Measurements from ENCODE around the gene MNAT1.

The MNAT1 gene

GRCh38 chr14:60786905-60787304 is 52.3 kb downstream of the MNAT1 start:
- Histone ChIP-seq H4K20me1 (ENCODE audit: insufficient read depth, low read length) (peaks cover 21% of the 10 kb centered on the region; the same call in 1 of the 2 replicates), H3K4me2 (ENCODE audit: insufficient read depth, low read length) (no peak overlapping the region), H3K27ac (ENCODE audit: low read length) (no peak overlapping the region), H3K9me3 (ENCODE audit: insufficient read depth, low read length, severe bottlenecking) (no peaks in the 10 kb centered on the region), H3K79me2 (ENCODE audit: insufficient read depth, low read length) (peaks cover 25% of the 10 kb centered on the region; the same call in 1 of the 2 replicates), H3K4me1 (ENCODE audit: insufficient read depth, low read length) (no peaks in the 10 kb centered on the region), H2AFZ (ENCODE audit: low read depth, low read length) (no peak overlapping the region), H3K36me3 (ENCODE audit: insufficient read depth, low read length) (peaks cover 7% of the 10 kb centered on the region; the same call in 1 of the 2 replicates), H3K9ac (ENCODE audit: low read depth, low read length) (no peak overlapping the region), H3K27me3 (ENCODE audit: insufficient read depth, low read length, poor library complexity) (no peaks in the 10 kb centered on the region), H3K4me3 (ENCODE audit: low read depth in 1 of 2, low read length in 2 of 2) (no peak overlapping the region)
- TF ChIP-seq EZH2 (IDR thresholded peaks at IDR 0.05; ENCODE audit: borderline replicate concordance, low read depth, low read length, severe bottlenecking) = no peak
- TF ChIP-seq CTCF (IDR thresholded peaks at IDR 0.05; ENCODE audit: borderline replicate concordance, extremely low read depth, low read length, poor library complexity, severe bottlenecking) = no peak
- ATAC-seq (ENCODE audit: insufficient read depth, low read depth) (no peak), DNase-seq (no peak)

GRCh38 chr14:60789656-60790055 is 55.1 kb downstream of the MNAT1 start:
- no peaks in the 10 kb centered on the region for H3K27me3 ChIP-seq (ENCODE audit: insufficient read depth, low read length, poor library complexity)
- peaks cover 16% of the 10 kb centered on the region; the same call in 1 of the 2 replicates for H3K79me2 ChIP-seq (ENCODE audit: insufficient read depth, low read length)
- H3K9me3 ChIP-seq (ENCODE audit: insufficient read depth, low read length, severe bottlenecking) = no peaks in the 10 kb centered on the region

GRCh38 chr14:60790850-60791249 is 56.3 kb downstream of the MNAT1 start:
- DNase-seq (no peak), ATAC-seq (ENCODE audit: insufficient read depth, low read depth) (no peak)
- Histone ChIP-seq H3K4me3 (ENCODE audit: low read depth in 1 of 2, low read length in 2 of 2) (no peak overlapping the region), H3K27ac (ENCODE audit: low read length) (no peak overlapping the region), H3K4me2 (ENCODE audit: insufficient read depth, low read length) (no peak overlapping the region), H3K79me2 (ENCODE audit: insufficient read depth, low read length) (peaks cover 16% of the 10 kb centered on the region; the same call in 1 of the 2 replicates), H3K27me3 (ENCODE audit: insufficient read depth, low read length, poor library complexity) (no peaks in the 10 kb centered on the region), H4K20me1 (ENCODE audit: insufficient read depth, low read length) (peaks cover 8% of the 10 kb centered on the region; the same call in 1 of the 2 replicates), H2AFZ (ENCODE audit: low read depth, low read length) (no peak overlapping the region), H3K4me1 (ENCODE audit: insufficient read depth, low read length) (no peaks in the 10 kb centered on the region), H3K9ac (ENCODE audit: low read depth, low read length) (no peak overlapping the region), H3K9me3 (ENCODE audit: insufficient read depth, low read length, severe bottlenecking) (no peaks in the 10 kb centered on the region), H3K36me3 (ENCODE audit: insufficient read depth, low read length) (peaks cover 11% of the 10 kb centered on the region; the same call in 1 of the 2 replicates)
- TF ChIP-seq CTCF (IDR thresholded peaks at IDR 0.05; ENCODE audit: borderline replicate concordance, extremely low read depth, low read length, poor library complexity, severe bottlenecking) (no peak), EZH2 (IDR thresholded peaks at IDR 0.05; ENCODE audit: borderline replicate concordance, low read depth, low read length, severe bottlenecking) (no peak)

More at GRCh38 chr14:60789656-60790055, 55.1 kb downstream of the MNAT1 start:
- Histone ChIP-seq H3K4me1 (ENCODE audit: insufficient read depth, low read length) (no peaks in the 10 kb centered on the region), H3K4me2 (ENCODE audit: insufficient read depth, low read length) (no peak overlapping the region), H3K9ac (ENCODE audit: low read depth, low read length) (no peak overlapping the region), H3K4me3 (ENCODE audit: low read depth in 1 of 2, low read length in 2 of 2) (no peak overlapping the region), H3K27ac (ENCODE audit: low read length) (no peak overlapping the region), H4K20me1 (ENCODE audit: insufficient read depth, low read length) (peaks cover 8% of the 10 kb centered on the region; the same call in 1 of the 2 replicates), H3K36me3 (ENCODE audit: insufficient read depth, low read length) (peaks cover 7% of the 10 kb centered on the region; the same call in 1 of the 2 replicates), H2AFZ (ENCODE audit: low read depth, low read length) (no peak overlapping the region)
- DNase-seq (no peak), ATAC-seq (ENCODE audit: insufficient read depth, low read depth) (no peak)
- TF ChIP-seq CTCF (IDR thresholded peaks at IDR 0.05; ENCODE audit: borderline replicate concordance, extremely low read depth, low read length, poor library complexity, severe bottlenecking) = no peak
- no peak for TF ChIP-seq EZH2 (IDR thresholded peaks at IDR 0.05; ENCODE audit: borderline replicate concordance, low read depth, low read length, severe bottlenecking)
